CD14-positive monocyte (primary cell): Measurements from ENCODE around the gene IL10RB. TPM values are rescaled to one million over a fixed set of nuclear protein-coding genes. Genes with fewer than 3 reads are reported as not detected.

Experiments used
- DNase-seq, 3 donors: peaks; one replicate each; pipeline ENCODE4 v3.0.0-alpha.2; 2011 to 2022
- H2AFZ ChIP-seq: 2 replicates; pipeline ENCODE4 v1.6.0; 2012; ENCODE audit warnings: mild to moderate bottlenecking, low read depth, low read length, inconsistent platforms; ENCODE audit not compliant: insufficient read depth, poor library complexity, severe bottlenecking
- H3K27ac ChIP-seq, 2 donors: 1 replicate in 1 of 2; 2 replicates in 1 of 2; pipeline ENCODE4 v1.5.1; 2012 to 2013; ENCODE audit warnings: low read length in 2 of 2, control low read depth in 1 of 2, inconsistent platforms in 1 of 2, low read depth in 1 of 2, mild to moderate bottlenecking in 1 of 2
- H3K27me3 ChIP-seq, 2 donors: one replicate each; pipeline versions ENCODE4 v1.6.0 to v1.6.1; 2011 to 2013; ENCODE audit warnings: low read length in 2 of 2; ENCODE audit not compliant: control insufficient read depth in 2 of 2, insufficient read depth in 2 of 2
- H3K36me3 ChIP-seq, 2 donors: replicated peaks in 1 of 2; 1 replicate in 1 of 2; 2 replicates in 1 of 2; pipeline versions ENCODE4 v1.5.1 to v1.6.1; 2012 to 2013; ENCODE audit warnings: low read length in 2 of 2, control low read depth in 1 of 2, inconsistent platforms in 1 of 2, mild to moderate bottlenecking in 1 of 2; ENCODE audit not compliant: insufficient read depth in 2 of 2, control insufficient read depth in 1 of 2
- H3K4me1 ChIP-seq, 2 donors: 1 replicate in 1 of 2; 2 replicates in 1 of 2; pipeline versions ENCODE4 v1.5.1 to v1.6.1; 2012 to 2013; ENCODE audit warnings: low read length in 2 of 2, control low read depth in 1 of 2, inconsistent platforms in 1 of 2, mild to moderate bottlenecking in 1 of 2, moderate library complexity in 1 of 2; ENCODE audit not compliant: insufficient read depth in 2 of 2, control insufficient read depth in 1 of 2
- H3K4me2 ChIP-seq: replicated peaks from 2 replicates; pipeline ENCODE3; 2012; ENCODE audit warnings: low read length, moderate library complexity, mild to moderate bottlenecking; ENCODE audit not compliant: poor library complexity, severe bottlenecking; ENCODE audit errors: extremely low read depth
- H3K4me3 ChIP-seq, 3 experiments: fragments of 200-600 bp in 1 of 3; sonication (generic) in 1 of 3; replicated peaks in 1 of 3; 1 replicate in 2 of 3; 2 replicates in 1 of 3; pipeline ENCODE4 v1.5.1; 2011 to 2013; ENCODE audit warnings: low read length in 3 of 3, mild to moderate bottlenecking in 3 of 3, control low read depth in 2 of 3, low read depth in 2 of 3, inconsistent platforms in 1 of 3, moderate library complexity in 1 of 3
- H3K79me2 ChIP-seq: 2 replicates; pipeline ENCODE4 v1.6.0; 2012; ENCODE audit warnings: mild to moderate bottlenecking, control low read depth, inconsistent platforms, low read length, moderate library complexity; ENCODE audit not compliant: insufficient read depth
- H3K9ac ChIP-seq: 2 replicates; pipeline ENCODE4 v1.6.0; 2017; ENCODE audit warnings: low read length, mild to moderate bottlenecking; ENCODE audit not compliant: insufficient read depth, poor library complexity, severe bottlenecking
- H3K9me3 ChIP-seq, 2 donors: replicated peaks in 1 of 2; 1 replicate in 1 of 2; 2 replicates in 1 of 2; pipeline versions ENCODE4 v1.5.1 to v1.6.1; 2012 to 2013; ENCODE audit warnings: low read length in 2 of 2, control low read depth in 1 of 2; ENCODE audit not compliant: control insufficient read depth in 1 of 2, insufficient read depth in 1 of 2
- H4K20me1 ChIP-seq: 2 replicates; pipeline ENCODE4 v1.6.0; 2012; ENCODE audit warnings: mild to moderate bottlenecking, low read length, control low read depth, moderate library complexity; ENCODE audit not compliant: insufficient read depth
- H3K27ac Mint-ChIP-seq, 7 donors: one replicate each; pipeline ENCODE4 v1.8.0; 2020; ENCODE audit warnings: mild to moderate bottlenecking in 7 of 7, mixed read lengths in 7 of 7, moderate library complexity in 6 of 7, inconsistent platforms in 2 of 7
- H3K27me3 Mint-ChIP-seq, 3 donors: one replicate each; pipeline ENCODE4 v1.8.0; 2021 to 2022; ENCODE audit warnings: low read depth in 3 of 3, mild to moderate bottlenecking in 3 of 3, mixed read lengths in 3 of 3, moderate library complexity in 3 of 3, inconsistent platforms in 1 of 3
- H3K36me3 Mint-ChIP-seq, 2 donors: one replicate each; pipeline ENCODE4 v1.8.0; 2020; ENCODE audit warnings: mixed read lengths in 2 of 2, inconsistent platforms in 1 of 2, mild to moderate bottlenecking in 1 of 2
- H3K4me1 Mint-ChIP-seq: one replicate; pipeline ENCODE4 v1.8.0; 2020; ENCODE audit warnings: mild to moderate bottlenecking, mixed read lengths
- H3K4me3 Mint-ChIP-seq, 2 donors: one replicate each; pipeline ENCODE4 v1.8.0; 2020; ENCODE audit warnings: mild to moderate bottlenecking in 2 of 2, mixed read lengths in 2 of 2, moderate library complexity in 1 of 2
- H3K9me3 Mint-ChIP-seq, 7 donors: one replicate each; pipeline ENCODE4 v1.8.0; 2020 to 2022; ENCODE audit warnings: mixed read lengths in 7 of 7, mild to moderate bottlenecking in 6 of 7, moderate library complexity in 6 of 7, inconsistent platforms in 2 of 7
- CTCF ChIP-seq: fragments of 200-600 bp; IDR thresholded peaks from one replicate; pipeline ENCODE4 v1.8.0; 2022; ENCODE audit warnings: antibody characterized with exemption, mild to moderate bottlenecking
- WGBS: methylation state at CpG from one replicate; pipeline ENCODE4 v1.1.5; 2013; ENCODE audit warnings: missing lambda C conversion rate; ENCODE audit not compliant: insufficient coverage; 5-methylcytosine and 5-hydroxymethylcytosine counted together
- intact Hi-C, 2 donors: fragments of 100-400 bp; cut with micrococcal nuclease; formaldehyde crosslinking; loops; one replicate each; pipeline versions ENCODE4 v1.15.0 to v1.15.1; 2023
- polyA plus RNA-seq, 3 donors: library from polyadenylated mRNA; depleted of rRNA in 1 of 3; unstranded in 2 of 3; stranded (reverse) in 1 of 3; fragments of 300-500 nt in 2 of 3; fragments of >200 nt in 1 of 3; fragmentation: Illumina TruSeq in 2 of 3; gene quantifications; 1 replicate in 2 of 3; 2 replicates in 1 of 3; pipeline ENCODE4 v1.2.3, GENCODE V29; 2012 to 2021

IL10RB gene
- polyA plus RNA-seq, 3 donors = 79.0 to 225 (median 212) TPM

DNA sequence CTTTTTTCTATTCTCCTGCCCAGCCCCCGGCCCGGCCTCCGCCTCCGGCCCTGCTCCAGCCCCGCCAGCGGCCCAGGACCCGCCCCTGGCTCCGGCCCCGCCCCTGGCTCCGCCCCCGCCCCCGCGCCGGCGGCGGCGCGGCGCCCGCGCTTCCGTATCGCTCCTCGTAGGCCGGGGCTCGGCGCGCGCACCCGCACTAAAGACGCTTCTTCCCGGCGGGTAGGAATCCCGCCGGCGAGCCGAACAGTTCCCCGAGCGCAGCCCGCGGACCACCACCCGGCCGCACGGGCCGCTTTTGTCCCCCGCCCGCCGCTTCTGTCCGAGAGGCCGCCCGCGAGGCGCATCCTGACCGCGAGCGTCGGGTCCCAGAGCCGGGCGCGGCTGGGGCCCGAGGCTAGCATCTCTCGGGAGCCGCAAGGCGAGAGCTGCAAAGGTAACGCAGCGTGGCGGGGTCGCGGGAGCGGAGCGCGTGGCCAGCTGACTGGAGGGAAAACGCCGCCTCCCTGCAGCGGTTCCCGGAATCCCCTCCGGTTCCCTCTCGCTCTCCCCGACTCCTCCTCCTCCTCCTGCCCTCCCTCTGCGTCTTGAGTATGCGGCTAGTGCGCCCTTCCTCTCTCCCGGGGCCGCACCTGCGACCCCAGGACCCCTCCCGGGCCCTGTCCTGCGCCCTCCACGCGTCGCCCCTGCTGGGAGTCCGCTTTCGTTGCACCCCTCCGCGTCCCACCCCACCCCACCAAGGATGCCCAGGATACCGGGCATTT, 36.2 kb upstream of the IL10RB start, which contains the start of gene IFNAR2:
IFNAR2 (plus strand) TSS at position 155 of the 761 bp plus-strand sequence. CDS start 11,985 bp downstream, outside the sequence.
- peaks cover 0 to 3% (median under 1%) of the 10 kb centered on the region in 3 donors for H3K27me3 Mint-ChIP-seq
- peak within 1 kb of the TSS; percentile 99 for H3K9ac ChIP-seq

More for the DNA sequence above, 36.2 kb upstream of the IL10RB start, which contains the start of gene IFNAR2:
- Mint-ChIP-seq H3K4me3 (peak within 1 kb of the TSS; percentile 90 to 93), H3K36me3 (peaks cover 18 to 20% of the 10 kb centered on the region in 2 donors), H3K9me3 (no peaks in the 10 kb centered on the region), H3K4me1 (peaks cover 49% of the 10 kb centered on the region), H3K27ac (peak within 1 kb of the TSS; percentile 87 to 96 (median 92))
- H3K27me3 ChIP-seq = no peaks in the 10 kb centered on the region
- H3K4me3 ChIP-seq = peak within 1 kb of the TSS; percentile 92 to 99 (median 97)
- no peak for TF ChIP-seq CTCF
- WGBS = under 1% methylated on average over 91 of the region's 95 CpGs
- H3K79me2 ChIP-seq = peaks cover 53% of the 10 kb centered on the region
- peak; percentile 58 to 69 (median 64) for DNase-seq
- H4K20me1 ChIP-seq = peaks cover 9% of the 10 kb centered on the region
- H3K4me1 ChIP-seq = peaks cover 43 to 54% of the 10 kb centered on the region in 2 donors
- intact Hi-C loops = loop anchor here (5.0 kb wide), 2 partner anchors 33 to 37 kb away; partner anchors contain the start of gene IL10RB (in 2 of the 2)
- H3K9me3 ChIP-seq = no peaks in the 10 kb centered on the region
- H2AFZ ChIP-seq = peak within 1 kb of the TSS; percentile 72
- H3K36me3 ChIP-seq = peaks cover 0 to 7% of the 10 kb centered on the region in 2 donors
- H3K27ac ChIP-seq = peak within 1 kb of the TSS; percentile 88 to 95
- peak within 1 kb of the TSS; percentile 85 for H3K4me2 ChIP-seq
